Fibroblast of peridontal ligament (primary cell): Measurements from ENCODE around the gene CREBRF.
"Not testable (repeated sequence)": the region's sequence is repeated elsewhere in the genome, so short reads cannot be mapped to it uniquely, and the experiment has no call there.

Source experiments
- DNase-seq: peaks from one replicate; pipeline ENCODE4 v3.0.0-alpha.2; 2010; ENCODE audit errors: extremely low read depth

CREBRF gene

DNA sequence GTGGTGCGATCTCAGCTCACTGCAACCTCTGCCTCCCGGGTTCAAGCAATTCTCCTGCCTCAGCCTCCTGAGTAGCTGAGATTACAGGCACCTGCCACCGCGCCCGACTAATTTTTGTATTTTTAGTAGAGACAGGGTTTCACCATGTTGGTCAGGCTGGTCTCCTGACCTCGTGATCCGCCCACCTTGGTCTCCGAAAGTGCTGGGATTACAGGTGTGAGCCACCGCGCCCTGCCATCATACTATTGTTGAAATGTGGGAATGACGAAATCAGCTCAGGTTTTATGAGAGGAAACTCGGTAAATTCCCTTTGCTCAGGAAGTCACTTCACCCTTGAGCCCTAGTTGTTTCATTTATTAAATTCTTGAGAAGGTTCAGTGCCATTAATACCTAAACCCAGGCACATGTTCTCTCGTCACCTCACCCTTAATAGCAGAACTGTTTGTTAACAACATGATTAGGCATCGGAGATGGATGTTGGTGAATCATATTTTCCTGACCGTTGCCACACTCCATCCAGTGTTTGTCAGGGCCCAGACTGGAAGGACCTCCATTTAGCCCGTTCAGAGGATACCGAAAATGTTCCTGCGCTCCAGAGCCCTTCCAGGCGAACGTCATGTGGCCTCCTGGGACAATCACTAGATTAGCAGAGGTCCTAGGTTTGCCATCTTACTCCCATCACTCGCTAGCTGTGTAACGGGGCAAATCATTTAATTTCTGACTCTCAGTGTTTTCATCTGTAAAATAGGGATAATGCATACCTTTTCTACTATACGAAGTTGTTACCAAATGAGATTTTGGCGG, 20.0 kb upstream of the CREBRF start:
- DNase-seq: no peak

DNA sequence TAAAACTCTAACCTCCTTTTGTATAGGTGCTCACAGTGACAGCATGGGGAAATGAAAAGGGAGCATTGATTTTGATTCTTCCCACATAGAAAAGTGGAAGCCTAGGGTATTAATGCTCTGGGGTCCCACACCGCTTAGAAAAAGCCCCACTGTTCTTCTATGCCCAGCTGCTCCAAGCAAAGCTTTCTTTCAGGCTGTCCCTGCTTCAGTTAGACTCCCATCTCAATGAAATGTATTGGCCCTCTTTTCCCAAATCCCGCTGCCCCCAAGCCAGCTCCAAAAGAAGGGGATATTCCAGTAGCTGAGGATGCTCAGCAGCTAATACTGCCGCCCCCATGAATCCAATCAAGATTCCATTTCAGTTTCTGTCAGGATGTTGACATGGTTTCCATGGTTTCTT, 17.0 kb upstream of the CREBRF start:
- no peak for DNase-seq

- DNase-seq: no peak
These were observed 16.2 kb upstream of the CREBRF start for GRCh38 chr5:173039964-173040363.

DNA sequence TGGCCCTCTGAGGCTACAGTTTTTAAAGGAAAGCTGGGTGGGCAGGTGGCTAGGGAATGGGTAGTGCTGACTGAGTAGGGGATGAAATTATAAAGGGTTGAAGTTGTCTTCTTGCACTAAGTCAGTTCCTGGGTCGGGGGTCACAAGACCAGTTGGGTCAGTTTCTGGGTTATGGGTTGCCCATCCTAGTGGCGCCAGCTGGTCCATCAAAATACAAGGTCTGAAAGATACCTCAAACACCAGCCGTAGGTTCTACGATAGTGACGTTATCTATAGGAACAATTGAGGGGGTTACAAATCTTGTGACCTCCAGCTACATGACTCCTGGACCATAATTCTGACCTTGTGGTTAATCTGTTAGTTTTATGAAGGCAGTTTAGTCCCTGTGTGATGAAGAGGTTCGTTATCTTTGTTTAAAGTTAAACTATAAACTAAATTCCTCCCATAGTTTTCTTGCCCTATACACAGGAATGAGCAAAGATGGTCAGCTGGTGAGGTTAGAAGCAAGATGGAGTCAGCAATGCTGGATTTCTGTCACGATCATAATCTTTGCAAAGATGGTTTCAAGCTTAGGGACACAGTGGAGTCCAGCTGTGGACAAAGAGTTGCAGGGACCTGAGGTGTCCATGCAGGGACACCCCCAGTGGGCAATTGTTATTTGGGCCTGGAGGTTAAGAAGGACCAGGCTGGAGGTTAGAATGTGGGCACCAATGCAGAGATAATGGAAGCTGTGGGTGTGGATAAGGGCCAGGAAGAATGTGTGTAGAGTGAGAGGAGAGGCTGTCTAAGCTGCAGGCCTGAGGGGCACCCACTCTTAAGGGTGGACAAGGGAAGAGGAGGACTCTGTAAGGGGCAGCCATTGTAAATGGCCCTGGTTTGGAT, 14.0 kb upstream of the CREBRF start:
- no peak for DNase-seq

- no peak for DNase-seq
These were observed 13.4 kb upstream of the CREBRF start for GRCh38 chr5:173042763-173043107.

DNA sequence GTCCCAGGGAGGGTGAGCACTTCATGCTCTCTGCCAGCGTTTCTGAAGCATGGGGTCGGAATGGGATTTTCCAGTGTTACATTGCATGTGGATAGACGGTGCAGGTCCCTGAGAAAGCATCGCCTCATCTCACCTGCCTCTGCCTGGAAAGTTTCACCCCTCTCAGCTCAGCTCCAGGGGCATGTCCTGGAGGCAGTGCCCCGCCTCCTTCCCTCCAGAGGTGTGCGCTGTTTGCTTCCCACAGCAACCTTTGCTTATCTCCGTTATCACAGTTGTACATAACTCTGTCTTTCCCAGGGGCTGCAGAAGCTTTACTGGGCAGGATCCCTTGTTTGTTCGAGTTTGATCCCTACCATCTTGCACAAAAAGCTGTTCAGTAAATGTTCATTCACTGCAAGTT, 10.7 kb upstream of the CREBRF start:
- no peak for DNase-seq

- DNase-seq: not testable (repeated sequence)
These were observed 8.9 kb upstream of the CREBRF start for GRCh38 chr5:173047096-173047837.

GRCh38 chr5:173047838-173048105, 8.4 kb upstream of the CREBRF start:
- DNase-seq: no peak

DNA sequence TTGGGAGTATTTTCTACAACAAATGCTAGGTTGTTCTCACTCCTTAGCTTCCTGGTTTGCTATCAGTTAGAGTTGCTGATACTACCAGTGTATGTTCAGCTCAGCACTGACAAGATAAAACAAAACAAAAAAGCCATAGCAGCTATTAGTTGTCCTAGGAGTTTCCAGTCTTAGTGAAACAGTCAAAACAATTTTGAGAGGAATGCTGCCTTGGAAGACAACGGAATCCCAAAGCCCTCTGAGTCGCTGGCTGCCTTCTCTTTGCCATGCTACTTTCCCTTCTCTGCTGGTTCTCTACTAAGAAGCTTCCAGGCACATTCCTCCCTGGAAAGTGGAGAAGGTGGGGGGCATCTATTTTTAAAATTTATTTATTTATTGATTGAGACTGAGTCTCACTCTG, 5.4 kb upstream of the CREBRF start:
- DNase-seq: no peak

DNA sequence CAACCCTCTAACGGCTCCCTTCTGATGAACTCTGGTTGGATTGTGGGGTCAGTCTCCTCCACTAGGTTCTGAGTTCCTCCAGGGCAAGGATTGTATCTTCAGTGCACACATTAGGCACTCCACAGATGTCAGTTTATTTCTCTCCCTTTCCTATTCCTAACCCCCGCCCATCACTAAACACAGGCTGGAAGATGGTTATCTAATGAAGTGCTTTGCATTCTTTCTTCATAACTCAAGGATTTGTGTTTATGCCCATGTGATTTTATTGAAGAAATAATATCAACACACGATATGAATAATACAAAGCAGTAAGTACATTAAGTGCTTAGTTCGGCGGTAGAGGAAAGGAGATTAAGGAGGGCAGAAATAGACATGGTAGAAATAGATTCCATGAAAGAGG, 4.4 kb upstream of the CREBRF start:
- DNase-seq: no peak

DNA sequence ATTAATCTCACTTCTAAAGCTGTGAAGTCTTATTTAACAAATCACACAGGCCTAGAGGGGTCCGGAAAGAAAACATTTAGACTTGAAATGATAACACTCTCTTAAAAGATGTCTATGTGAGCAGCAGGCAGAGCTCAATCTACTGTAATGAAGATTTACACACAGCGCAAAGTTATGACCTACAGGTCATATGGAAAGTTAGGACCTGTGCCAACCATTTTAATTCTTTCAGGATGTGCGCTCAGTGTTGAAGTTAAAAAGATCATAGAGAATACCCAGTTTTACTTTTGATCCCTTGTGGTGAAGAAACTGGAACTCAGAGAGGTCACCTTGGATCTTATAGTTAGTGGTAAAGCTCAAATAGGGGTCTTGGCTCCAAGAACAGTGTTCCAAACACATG, 3.1 kb upstream of the CREBRF start:
- DNase-seq: no peak

- DNase-seq: no peak
These were observed 970 bp upstream of the CREBRF start for GRCh38 chr5:173055042-173055721.

DNA sequence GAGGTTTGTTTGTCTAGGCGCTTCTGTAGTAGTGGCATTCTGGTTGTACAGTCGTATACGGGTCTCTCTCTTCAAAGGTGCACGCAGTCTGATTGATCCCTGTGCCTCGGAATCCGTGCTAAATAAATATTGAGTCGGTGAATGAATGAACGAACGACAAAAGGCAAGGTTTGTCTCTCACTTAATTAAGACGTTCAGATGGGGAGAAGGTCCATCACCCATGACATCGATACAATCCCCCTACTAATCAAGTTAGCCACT, 500 bp upstream of the CREBRF start:
- no peak for DNase-seq

DNA sequence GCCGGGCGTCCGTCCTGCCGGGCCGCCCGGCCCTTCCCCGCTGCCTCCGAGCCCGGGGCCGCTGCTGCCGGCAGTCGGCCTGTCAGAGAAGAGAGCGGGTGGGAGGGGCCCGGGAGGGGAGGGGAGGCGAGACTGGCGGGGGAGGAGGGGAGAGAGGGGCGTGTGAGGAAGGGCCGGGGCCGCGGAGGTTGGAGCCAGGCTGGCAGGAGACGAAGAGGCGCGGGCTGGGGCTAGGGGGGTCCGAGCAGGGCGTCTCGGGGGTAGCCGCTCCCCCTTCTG, 570 bp downstream of the CREBRF start:
- DNase-seq: no peak

GRCh38 chr5:173057062-173057924, 1.1 kb downstream of the CREBRF start:
- peak; percentile 96 for DNase-seq

DNA sequence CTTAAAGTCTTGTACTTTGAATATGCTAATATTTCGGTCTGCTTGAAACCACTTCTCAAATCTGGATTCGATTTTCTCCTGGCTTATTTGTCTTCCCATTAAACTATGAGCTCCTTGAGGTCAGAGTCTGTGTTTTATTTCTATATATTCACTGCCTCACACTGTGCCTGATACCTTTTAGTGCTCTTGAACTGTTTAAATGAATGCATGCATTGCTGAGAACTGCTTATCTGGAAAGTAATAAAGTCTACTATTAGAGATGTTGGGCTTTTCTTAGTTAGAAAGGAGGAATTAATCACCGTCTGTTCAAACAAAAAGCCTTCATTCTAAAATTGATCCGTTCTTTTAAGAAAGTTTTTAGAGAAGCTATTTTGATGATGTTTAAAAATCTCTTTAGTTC, 6.0 kb downstream of the CREBRF start:
- DNase-seq: no peak

DNA sequence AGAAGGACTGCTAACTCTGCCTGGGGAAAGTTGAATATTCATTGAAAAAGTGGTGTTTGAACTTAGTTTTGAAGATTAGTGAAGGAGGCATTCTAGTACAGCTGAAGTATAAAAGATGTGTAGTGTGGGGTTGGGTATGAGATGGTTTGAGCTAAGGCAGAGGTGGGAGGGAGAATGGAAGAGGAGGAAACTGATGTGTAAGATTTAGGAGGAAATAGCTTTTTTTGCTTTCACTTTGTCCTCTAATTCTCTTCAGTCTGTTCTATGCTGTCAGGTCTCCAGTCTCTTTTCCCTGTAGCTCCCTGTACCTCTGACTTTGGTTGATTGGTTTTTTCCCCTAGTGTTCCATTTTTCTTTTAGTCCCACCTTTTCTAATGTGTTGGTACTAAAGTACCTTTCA, 9.0 kb downstream of the CREBRF start:
- no peak for DNase-seq

DNA sequence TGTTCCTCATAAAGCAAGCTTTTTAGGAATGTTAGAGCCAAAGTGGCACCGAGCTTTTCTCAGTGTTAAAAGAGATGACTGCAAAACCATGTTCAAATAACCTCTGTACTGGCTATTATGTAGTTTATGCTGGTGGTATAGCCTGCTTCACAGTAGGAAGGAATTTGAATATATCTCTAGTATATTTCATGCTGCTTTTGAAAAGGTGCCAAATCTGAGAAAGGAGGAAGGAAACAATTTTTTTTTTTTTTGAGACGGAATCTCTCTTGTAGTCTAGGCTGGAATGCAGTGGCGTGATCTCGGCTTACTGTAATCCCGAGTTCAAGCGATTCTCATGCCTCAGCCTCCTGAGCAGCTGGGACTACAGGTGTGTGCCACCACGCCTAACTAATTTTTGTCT, 13.5 kb downstream of the CREBRF start:
- DNase-seq: no peak

- DNase-seq: no peak
These were observed 19.1 kb downstream of the CREBRF start for GRCh38 chr5:173075137-173075843.

GRCh38 chr5:173075970-173076369, 19.8 kb downstream of the CREBRF start:
- no peak for DNase-seq

DNA sequence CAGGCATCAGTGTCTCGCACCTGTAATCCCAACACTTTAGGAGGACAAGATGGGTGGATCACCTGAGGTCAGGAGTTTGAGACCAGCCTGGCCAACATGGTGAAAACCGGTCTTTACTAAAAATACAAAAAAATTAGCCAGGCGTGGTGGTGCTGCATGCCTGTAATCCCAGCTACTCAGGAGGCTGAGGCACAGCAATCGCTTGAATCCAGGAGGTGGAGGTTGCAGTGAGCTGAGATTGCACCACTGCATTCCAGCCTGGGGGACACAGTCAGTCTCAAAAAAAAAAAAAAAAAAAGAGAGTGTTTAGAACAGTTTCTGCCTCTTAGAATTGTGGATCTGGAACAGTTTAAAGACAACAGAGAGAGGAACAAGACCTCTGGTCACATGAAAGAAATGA, 20.3 kb downstream of the CREBRF start:
- peak; percentile 29 for DNase-seq
